GM12864 (cell line): ENCODE data around the gene NXNL1.

Experiments used
- DNase-seq: peaks from one replicate; pipeline ENCODE4 v3.0.0-alpha.2; 2011; ENCODE audit warnings: low read depth
- H3K4me3 ChIP-seq: 2 replicates; pipeline ENCODE4 v1.5.1; 2011; ENCODE audit warnings: mild to moderate bottlenecking, low read depth, low read length, control low read depth
- TF ChIP-seq, protein P1 (sequence below): IDR thresholded peaks from 2 replicates; pipeline ENCODE4 v1.5.1; 2011; ENCODE audit warnings: low read depth, mild to moderate bottlenecking, moderate library complexity, low read length, control low read depth, inconsistent platforms; ENCODE audit errors: missing control alignments

The NXNL1 gene

DNA sequence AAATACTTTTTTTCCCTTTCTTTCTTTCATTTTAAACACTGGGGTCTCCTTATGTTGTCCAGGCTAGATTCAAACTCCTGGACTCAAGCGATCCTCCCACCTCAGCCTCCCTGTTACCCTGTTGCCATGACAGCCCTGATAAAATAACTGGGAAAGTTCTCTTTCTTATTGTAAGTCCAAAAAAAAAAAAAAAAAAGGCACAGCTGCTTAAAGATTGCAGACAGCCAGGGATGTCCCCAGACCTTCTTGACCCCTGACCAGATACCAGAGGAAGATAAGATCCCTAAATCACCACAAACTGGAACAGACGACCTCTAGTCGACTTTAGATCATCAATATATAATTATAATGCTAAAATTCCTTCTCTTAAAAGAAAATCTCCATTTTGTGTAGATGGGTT, 42.0 kb downstream of the NXNL1 start:
- peak overlapping the region; percentile 84; the same call in 1 of the 2 replicates for H3K4me3 ChIP-seq
- TF ChIP-seq, protein P1, sequence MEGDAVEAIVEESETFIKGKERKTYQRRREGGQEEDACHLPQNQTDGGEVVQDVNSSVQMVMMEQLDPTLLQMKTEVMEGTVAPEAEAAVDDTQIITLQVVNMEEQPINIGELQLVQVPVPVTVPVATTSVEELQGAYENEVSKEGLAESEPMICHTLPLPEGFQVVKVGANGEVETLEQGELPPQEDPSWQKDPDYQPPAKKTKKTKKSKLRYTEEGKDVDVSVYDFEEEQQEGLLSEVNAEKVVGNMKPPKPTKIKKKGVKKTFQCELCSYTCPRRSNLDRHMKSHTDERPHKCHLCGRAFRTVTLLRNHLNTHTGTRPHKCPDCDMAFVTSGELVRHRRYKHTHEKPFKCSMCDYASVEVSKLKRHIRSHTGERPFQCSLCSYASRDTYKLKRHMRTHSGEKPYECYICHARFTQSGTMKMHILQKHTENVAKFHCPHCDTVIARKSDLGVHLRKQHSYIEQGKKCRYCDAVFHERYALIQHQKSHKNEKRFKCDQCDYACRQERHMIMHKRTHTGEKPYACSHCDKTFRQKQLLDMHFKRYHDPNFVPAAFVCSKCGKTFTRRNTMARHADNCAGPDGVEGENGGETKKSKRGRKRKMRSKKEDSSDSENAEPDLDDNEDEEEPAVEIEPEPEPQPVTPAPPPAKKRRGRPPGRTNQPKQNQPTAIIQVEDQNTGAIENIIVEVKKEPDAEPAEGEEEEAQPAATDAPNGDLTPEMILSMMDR, result no peak
- DNase-seq, result no peak

DNA sequence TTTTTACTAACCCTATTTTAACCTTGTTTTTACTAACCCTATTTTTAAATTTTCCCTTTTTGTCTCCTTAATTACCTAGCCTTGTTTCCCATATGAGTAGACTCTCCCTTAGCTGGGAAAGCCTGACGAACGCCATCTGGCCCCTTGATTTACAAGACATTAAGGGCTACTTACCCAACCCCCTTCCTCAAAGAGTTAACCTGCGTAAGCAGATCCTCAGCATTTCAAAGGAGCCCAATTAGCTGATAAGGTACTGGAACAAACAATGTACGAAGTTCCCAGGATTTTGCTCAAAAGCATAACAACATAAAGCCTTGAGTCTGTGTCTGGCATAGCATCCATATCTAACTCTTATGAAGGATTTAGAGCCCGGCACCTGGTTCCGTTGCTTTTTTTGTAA, 45.6 kb downstream of the NXNL1 start:
- TF ChIP-seq, protein P1, result no peak
- no peak for DNase-seq

GRCh38 chr19:17414097-17414496, 46.6 kb downstream of the NXNL1 start:
- TF ChIP-seq, protein P1, result no peak
- H3K4me3 ChIP-seq, result no peak overlapping the region
- no peak for DNase-seq

More for the DNA sequence above, 45.6 kb downstream of the NXNL1 start:
- no peak overlapping the region for H3K4me3 ChIP-seq

GRCh38 chr19:17411801-17412200, 48.9 kb downstream of the NXNL1 start:
- no peak for DNase-seq
- H3K4me3 ChIP-seq, result no peak overlapping the region
- TF ChIP-seq, protein P1, result no peak

- TF ChIP-seq, protein P1, result no peak
- H3K4me3 ChIP-seq, result no peak overlapping the region
- DNase-seq, result no peak
These were observed 50.7 kb downstream of the NXNL1 start for GRCh38 chr19:17409990-17410389.

DNA sequence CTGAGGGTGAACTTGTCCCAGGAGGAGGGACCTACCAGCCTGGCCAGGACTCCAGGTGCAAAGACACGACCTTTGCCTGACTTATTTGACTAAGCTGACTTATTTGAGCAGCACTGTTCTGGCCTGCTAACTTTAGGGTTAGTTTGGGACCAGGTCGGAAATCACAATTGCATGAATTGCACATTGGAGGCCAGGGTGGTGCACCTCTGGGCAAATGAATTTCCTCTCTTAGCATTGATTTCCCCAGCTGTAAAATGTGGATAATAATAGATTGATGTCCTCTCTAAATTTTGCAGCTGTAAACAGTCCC, 53.9 kb downstream of the NXNL1 start:
- TF ChIP-seq, protein P1, result no peak
- no peak for DNase-seq
- H3K4me3 ChIP-seq, result peak overlapping the region; percentile 75

DNA sequence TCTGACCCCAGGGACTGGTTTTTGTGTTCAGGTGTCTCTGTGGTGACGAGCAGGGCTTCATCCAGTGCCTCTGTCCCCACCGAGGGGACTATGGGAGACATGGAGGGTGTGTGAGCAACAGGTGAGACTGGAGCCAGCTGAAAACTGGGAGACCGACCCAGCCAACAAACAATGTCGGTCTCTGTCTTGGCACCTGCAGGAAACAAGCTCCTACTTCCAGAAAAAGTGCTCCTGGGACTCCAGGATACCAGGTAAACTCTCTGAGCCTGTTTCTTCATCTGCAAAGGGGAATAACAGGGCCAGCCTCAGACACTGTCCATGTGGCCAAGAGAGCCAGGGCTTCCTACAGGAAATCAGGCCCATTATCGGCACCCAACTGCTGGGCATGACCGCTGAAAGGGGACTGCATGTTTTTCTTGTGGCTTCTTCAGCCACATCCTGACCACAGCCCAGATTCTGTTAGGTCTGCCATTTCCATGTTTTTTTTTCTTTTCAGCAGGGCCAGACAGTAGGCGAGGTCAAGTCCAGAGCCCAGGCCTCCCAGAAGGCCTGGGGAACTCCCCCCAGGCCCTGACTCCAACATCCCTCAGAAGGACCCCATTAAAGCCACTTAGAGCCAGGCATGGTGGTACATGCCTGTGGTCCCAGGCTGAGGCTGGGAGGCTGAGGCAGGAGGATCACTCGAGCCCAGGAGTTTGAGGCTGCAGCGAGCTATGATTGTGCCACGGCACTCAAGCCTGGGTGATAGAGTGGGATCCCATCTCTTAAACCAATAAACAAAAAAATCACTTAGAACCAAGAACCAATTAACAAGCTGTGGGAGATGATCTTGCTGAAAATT, 54.5 kb downstream of the NXNL1 start:
- H3K4me3 ChIP-seq, result peak overlapping the region; percentile 75
- TF ChIP-seq, protein P1, result no peak
- DNase-seq, result no peak
